H1 (cell line): ENCODE data around the gene KCNJ18. TPM values are rescaled to one million over a fixed set of nuclear protein-coding genes. Genes with fewer than 3 reads are reported as not detected.
"Not testable (repeated sequence)": the region's sequence is repeated elsewhere in the genome, so short reads cannot be mapped to it uniquely, and the experiment has no call there.

Experiments
- CTCF ChIA-PET: fragments of 300-600 bp; sonication (Branson Sonifier 250); formaldehyde crosslinking; loops from one replicate; lab custom pipeline; 2021; ENCODE audit not compliant: partially characterized antibody; lab: Charles Lee
- POLR2A ChIA-PET: fragments of 300-600 bp; sonication (Branson Sonifier 250); formaldehyde crosslinking; loops from one replicate; lab custom pipeline; 2021; ENCODE audit warnings: inconsistent platforms; ENCODE audit not compliant: partially characterized antibody; lab: Charles Lee
- DNase-seq, 2 experiments: peaks; one replicate each; pipeline versions ENCODE4 v3.0.0 to v3.0.0-alpha.2; 2010 to 2022; ENCODE audit warnings: low spot score in 2 of 2, low read depth in 1 of 2, mixed read lengths in 1 of 2
- FAIRE-seq: peaks from 2 replicates; lab custom pipeline; 2011; peaks lifted over from hg19 to GRCh38; lab: Jason Lieb, UNC
- H2AFZ ChIP-seq: 2 replicates; pipeline ENCODE4 v1.8.1; 2012; ENCODE audit warnings: low read length, inconsistent platforms
- H2AK5ac ChIP-seq: 2 replicates; pipeline ENCODE4 v1.6.1; 2013; ENCODE audit warnings: low read depth, low read length
- H2BK120ac ChIP-seq: replicated peaks from 2 replicates; pipeline ENCODE3; 2013; ENCODE audit warnings: low read depth, low read length, inconsistent platforms
- H2BK12ac ChIP-seq: 2 replicates; pipeline ENCODE4 v1.6.1; 2013; ENCODE audit warnings: low read depth, low read length
- H2BK15ac ChIP-seq: 2 replicates; pipeline ENCODE4 v1.6.1; 2013; ENCODE audit warnings: low read length
- H2BK20ac ChIP-seq: 2 replicates; pipeline ENCODE4 v1.6.1; 2013; ENCODE audit warnings: low read length
- H2BK5ac ChIP-seq: 2 replicates; pipeline ENCODE4 v1.6.1; 2013; ENCODE audit warnings: low read depth, low read length
- H3K14ac ChIP-seq: 2 replicates; pipeline ENCODE4 v1.6.1; 2013; ENCODE audit warnings: inconsistent platforms; ENCODE audit not compliant: insufficient read length
- H3K18ac ChIP-seq: 2 replicates; pipeline ENCODE4 v1.6.1; 2013; ENCODE audit warnings: low read length; ENCODE audit errors: extremely low read depth
- H3K23ac ChIP-seq: 2 replicates; pipeline ENCODE4 v1.6.1; 2013; ENCODE audit warnings: inconsistent platforms; ENCODE audit not compliant: insufficient read length
- H3K23me2 ChIP-seq: 2 replicates; pipeline ENCODE4 v1.6.1; 2013; ENCODE audit warnings: low read depth, low read length
- H3K27ac ChIP-seq: 2 replicates; pipeline ENCODE4 v1.6.1; 2011; ENCODE audit warnings: low read depth, low read length, inconsistent platforms
- H3K27me3 ChIP-seq, 4 experiments: replicated peaks in 1 of 4; 1 replicate in 1 of 4; 2 replicates in 3 of 4; pipeline versions ENCODE4 v1.6.1 to v1.8.1; 2011 to 2013; ENCODE audit warnings: low read length in 3 of 4, mild to moderate bottlenecking in 3 of 4, inconsistent platforms in 2 of 4, mixed read lengths in 2 of 4, moderate library complexity in 1 of 4; ENCODE audit not compliant: control insufficient read depth in 3 of 4, insufficient read depth in 3 of 4; ENCODE audit errors: extremely low read depth in 1 of 4
- H3K36me3 ChIP-seq, 4 experiments: 2 replicates each; pipeline versions ENCODE4 v1.6.1 to v1.8.1; 2011 to 2013; ENCODE audit warnings: mild to moderate bottlenecking in 4 of 4, low read length in 3 of 4, moderate library complexity in 2 of 4, control low read depth in 1 of 4, inconsistent platforms in 1 of 4; ENCODE audit not compliant: insufficient read depth in 4 of 4, control insufficient read depth in 2 of 4
- H3K4ac ChIP-seq: replicated peaks from 2 replicates; pipeline ENCODE3; 2013; ENCODE audit warnings: low read length, low read depth, mixed read lengths, inconsistent platforms; ENCODE audit not compliant: insufficient read length
- H3K4me1 ChIP-seq, 4 experiments: replicated peaks in 1 of 4; 1 replicate in 1 of 4; 2 replicates in 3 of 4; pipeline versions ENCODE4 v1.6.1 to v1.8.1; 2011 to 2013; ENCODE audit warnings: low read length in 3 of 4, inconsistent platforms in 2 of 4, mixed read lengths in 1 of 4; ENCODE audit not compliant: insufficient read depth in 4 of 4, control insufficient read depth in 3 of 4
- H3K4me2 ChIP-seq, 2 experiments: 2 replicates each; pipeline versions ENCODE4 v1.6.1 to v1.8.1; 2011 to 2013; ENCODE audit warnings: low read depth in 2 of 2, low read length in 2 of 2, control low read depth in 1 of 2, inconsistent platforms in 1 of 2, mild to moderate bottlenecking in 1 of 2; ENCODE audit not compliant: insufficient read depth in 1 of 2
- H3K4me3 ChIP-seq, 4 experiments: fragments of 200-600, 300-600 bp in 1 of 4; sonication (generic), shearing (Covaris generic), sonication (Bioruptor Twin) in 1 of 4; 2 replicates each; pipeline versions ENCODE4 v1.5.1 to v1.8.1; 2011 to 2016; ENCODE audit warnings: low read length in 4 of 4, low read depth in 3 of 4, control low read depth in 2 of 4, inconsistent platforms in 2 of 4, mild to moderate bottlenecking in 2 of 4, mixed read lengths in 1 of 4, moderate library complexity in 1 of 4; ENCODE audit not compliant: insufficient read depth in 2 of 4; ENCODE audit errors: extremely low read depth in 1 of 4
- H3K56ac ChIP-seq: replicated peaks from 2 replicates; pipeline ENCODE3; 2013; ENCODE audit warnings: low read depth, mild to moderate bottlenecking, mixed read lengths, low read length, inconsistent platforms; ENCODE audit not compliant: insufficient read length
- H3K79me1 ChIP-seq: 2 replicates; pipeline ENCODE4 v1.6.1; 2013; ENCODE audit warnings: low read depth, low read length, control low read depth
- H3K79me2 ChIP-seq, 2 experiments: 2 replicates each; pipeline versions ENCODE4 v1.6.1 to v1.8.1; 2012 to 2013; ENCODE audit warnings: low read length in 2 of 2, mild to moderate bottlenecking in 2 of 2, inconsistent platforms in 1 of 2; ENCODE audit not compliant: insufficient read depth in 2 of 2, control insufficient read depth in 1 of 2
- H3K9ac ChIP-seq, 4 experiments: replicated peaks in 1 of 4; 1 replicate in 1 of 4; 2 replicates in 3 of 4; pipeline versions ENCODE4 v1.6.1 to v1.8.1; 2011 to 2013; ENCODE audit warnings: low read depth in 3 of 4, low read length in 3 of 4, control low read depth in 2 of 4, mild to moderate bottlenecking in 2 of 4, moderate library complexity in 2 of 4, inconsistent platforms in 1 of 4; ENCODE audit errors: extremely low read depth in 1 of 4
- H3K9me3 ChIP-seq, 2 experiments: 2 replicates each; pipeline versions ENCODE4 v1.6.1 to v1.8.1; 2012 to 2013; ENCODE audit warnings: mild to moderate bottlenecking in 2 of 2, moderate library complexity in 2 of 2, control low read depth in 1 of 2, inconsistent platforms in 1 of 2, low read depth in 1 of 2, low read length in 1 of 2, mixed read lengths in 1 of 2; ENCODE audit not compliant: insufficient read depth in 2 of 2
- H4K20me1 ChIP-seq, 2 experiments: replicated peaks in 1 of 2; 2 replicates each; pipeline versions ENCODE3 to v1.8.1; 2011 to 2013; ENCODE audit warnings: inconsistent platforms in 2 of 2, low read length in 2 of 2, mild to moderate bottlenecking in 1 of 2; ENCODE audit not compliant: insufficient read depth in 2 of 2, control insufficient read depth in 1 of 2
- H4K5ac ChIP-seq: 2 replicates; pipeline ENCODE4 v1.6.1; 2013; ENCODE audit warnings: low read length, low read depth, mixed read lengths, inconsistent platforms; ENCODE audit not compliant: insufficient read length
- H4K8ac ChIP-seq: 2 replicates; pipeline ENCODE4 v1.8.0; 2013; ENCODE audit warnings: mild to moderate bottlenecking, moderate library complexity, low read length, inconsistent platforms; ENCODE audit not compliant: insufficient read depth; ENCODE audit errors: extremely low read depth
- H4K91ac ChIP-seq: replicated peaks from 2 replicates; pipeline ENCODE3; 2013; ENCODE audit warnings: low read length, mixed read lengths, inconsistent platforms; ENCODE audit not compliant: insufficient read length
- ASH2L ChIP-seq: fragments of 200-600, 300-600 bp; sonication (generic); IDR thresholded peaks from one replicate; pipeline ENCODE4 v1.7.1; 2017; ENCODE audit warnings: low read length
- PHF8 ChIP-seq: fragments of 200-600 bp; sonication (generic); conservative IDR thresholded peaks from 2 replicates; pipeline ENCODE4 v1.7.1; 2012; ENCODE audit warnings: low read depth, mild to moderate bottlenecking, inconsistent platforms, low read length, moderate library complexity
- WGBS, 2 experiments: shearing (Covaris generic) in 1 of 2; methylation state at CpG; one replicate each; pipeline versions ENCODE4 v1.1.6 to v1.1.7; 2013 to 2015; ENCODE audit warnings: low lambda C conversion rate in 2 of 2, mixed read lengths in 2 of 2, inconsistent platforms in 1 of 2, low coverage in 1 of 2, missing lambda C conversion rate in 1 of 2; ENCODE audit not compliant: insufficient replicate concordance in 2 of 2, insufficient coverage in 1 of 2, insufficient read length in 1 of 2; ENCODE audit errors: extremely low coverage in 1 of 2, missing lambda C conversion rate in 1 of 2; 5-methylcytosine and 5-hydroxymethylcytosine counted together
- polyA plus RNA-seq, 7 experiments: library from polyadenylated mRNA; depleted of rRNA in 3 of 7; stranded (reverse) in 5 of 7; unstranded in 2 of 7; fragments of >200 nt in 5 of 7; fragments of 200-250 nt in 2 of 7; gene quantifications; 1 replicate in 5 of 7; 2 replicates in 1 of 7; 4 replicates in 1 of 7; pipeline versions ENCODE4 v1.2.1 to v1.2.3, GENCODE V29; 2011 to 2013; ENCODE audit warnings: missing spikeins in 2 of 7, mixed read lengths in 2 of 7
- total RNA-seq: library from RNA; stranded (reverse); fragmentation: NEBNext Ultra II Directional; extraction: Animal tissue kit (Norgen Biotek cat#: 25700); gene quantifications from 2 replicates; pipeline ENCODE4 v1.2.1, GENCODE V29; 2021

KCNJ18 gene
- total and polyA plus RNA-seq, 2 of the 8 experiments (the other 6 are each of a cell fraction or from before 2014, with no cell fraction given): not detected

GRCh38 chr17:21680366-21680765 lies 12.0 kb upstream of the KCNJ18 start (continued):
- TF ChIP-seq PHF8 (no peak), ASH2L (no peak)

GRCh38 chr17:21680850-21681351 lies 11.4 kb upstream of the KCNJ18 start:
- peaks cover 36 to 91% of the 10 kb centered on the region in 2 experiments for H3K9me3 ChIP-seq
- H2BK12ac ChIP-seq, H3K36me3 ChIP-seq, DNase-seq, H3K4me1 ChIP-seq, H3K4me3 ChIP-seq, H2BK15ac ChIP-seq, CTCF ChIA-PET, POLR2A ChIA-PET, H3K79me1 ChIP-seq, H3K27ac ChIP-seq, FAIRE-seq, H2AK5ac ChIP-seq, H4K20me1 ChIP-seq, H2AFZ ChIP-seq, H3K14ac ChIP-seq, H3K9ac ChIP-seq, H3K4me2 ChIP-seq, H3K56ac ChIP-seq, H3K79me2 ChIP-seq, H4K5ac ChIP-seq, H3K23ac ChIP-seq, H2BK5ac ChIP-seq, H3K4ac ChIP-seq, H2BK120ac ChIP-seq, H3K18ac ChIP-seq, H3K27me3 ChIP-seq, H2BK20ac ChIP-seq, H4K91ac ChIP-seq, H3K23me2 ChIP-seq, H4K8ac ChIP-seq: not testable (repeated sequence)
- 90% methylated on average over 38 of the region's 42 CpGs; no CpG with 5 or more reads in 1 of the 2 experiments for WGBS, 2 experiments
